NCI-H1694 treated with DMSO at 0.1 percent for 48 hours (cell line): ENCODE measurements around the gene CLEC18A.
A peak's percentile ranks its signal among the peaks of the same experiment; 100 is the strongest.
"Not testable (repeated sequence)": the region's sequence is repeated elsewhere in the genome, so short reads cannot be mapped to it uniquely, and the experiment has no call there.

Experiments
- DNase-seq: peaks from one replicate; lab custom pipeline; 2025; lab: John Stamatoyannopoulos, UW

The CLEC18A gene

DNA sequence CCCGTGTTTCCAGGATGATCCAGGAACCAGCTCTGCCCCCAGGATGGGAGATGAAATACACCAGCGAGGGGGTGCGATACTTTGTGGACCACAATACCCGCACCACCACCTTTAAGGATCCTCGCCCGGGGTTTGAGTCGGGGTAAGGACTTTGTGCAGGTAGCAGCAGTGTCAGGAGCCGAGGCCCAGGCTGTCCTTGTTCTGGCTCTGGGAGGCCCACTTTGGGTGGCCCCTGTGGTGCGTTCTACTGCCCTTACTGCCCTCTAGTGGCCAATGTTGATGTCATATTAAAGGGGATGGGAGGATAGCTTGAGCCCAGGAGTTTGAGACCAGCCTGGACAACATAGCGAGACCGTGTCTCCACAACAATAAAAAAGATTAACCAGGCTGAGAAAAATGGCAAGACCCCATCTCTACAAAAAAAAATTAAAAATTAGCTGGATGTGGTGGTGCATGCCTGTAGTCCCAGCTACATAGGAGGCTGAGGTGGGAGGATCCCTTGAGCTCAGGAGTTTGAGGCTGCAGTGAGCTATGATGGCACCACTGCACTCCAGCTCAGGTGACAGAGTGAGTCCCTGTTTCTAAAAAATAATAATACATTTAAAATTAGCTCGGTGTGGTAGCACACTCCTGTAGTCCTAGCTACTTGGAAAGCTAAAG, 20.9 kb upstream of the CLEC18A start:
- DNase-seq = peak; percentile 14

GRCh38 chr16:69931631-69932030, 19.5 kb upstream of the CLEC18A start:
- no peak for DNase-seq

DNA sequence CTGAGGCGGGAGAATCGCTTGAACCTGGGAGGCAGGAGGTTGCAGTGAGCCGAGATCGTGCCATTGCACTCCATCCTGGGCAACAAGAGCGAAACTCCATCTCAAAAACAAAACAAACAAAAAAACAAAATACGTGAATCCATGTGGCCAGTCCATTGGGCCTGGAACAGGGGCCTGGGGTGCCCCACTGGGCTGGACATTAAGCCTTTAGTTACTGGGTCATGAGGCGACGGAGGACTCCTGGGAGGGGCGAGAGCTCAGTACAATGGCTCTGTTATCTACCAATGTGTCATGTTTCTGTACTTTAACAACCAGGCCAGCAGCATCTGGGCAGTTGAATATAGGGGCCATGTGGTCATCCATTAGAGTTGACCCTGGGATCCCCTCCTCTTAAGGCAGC, 18.9 kb upstream of the CLEC18A start:
- DNase-seq = no peak

DNA sequence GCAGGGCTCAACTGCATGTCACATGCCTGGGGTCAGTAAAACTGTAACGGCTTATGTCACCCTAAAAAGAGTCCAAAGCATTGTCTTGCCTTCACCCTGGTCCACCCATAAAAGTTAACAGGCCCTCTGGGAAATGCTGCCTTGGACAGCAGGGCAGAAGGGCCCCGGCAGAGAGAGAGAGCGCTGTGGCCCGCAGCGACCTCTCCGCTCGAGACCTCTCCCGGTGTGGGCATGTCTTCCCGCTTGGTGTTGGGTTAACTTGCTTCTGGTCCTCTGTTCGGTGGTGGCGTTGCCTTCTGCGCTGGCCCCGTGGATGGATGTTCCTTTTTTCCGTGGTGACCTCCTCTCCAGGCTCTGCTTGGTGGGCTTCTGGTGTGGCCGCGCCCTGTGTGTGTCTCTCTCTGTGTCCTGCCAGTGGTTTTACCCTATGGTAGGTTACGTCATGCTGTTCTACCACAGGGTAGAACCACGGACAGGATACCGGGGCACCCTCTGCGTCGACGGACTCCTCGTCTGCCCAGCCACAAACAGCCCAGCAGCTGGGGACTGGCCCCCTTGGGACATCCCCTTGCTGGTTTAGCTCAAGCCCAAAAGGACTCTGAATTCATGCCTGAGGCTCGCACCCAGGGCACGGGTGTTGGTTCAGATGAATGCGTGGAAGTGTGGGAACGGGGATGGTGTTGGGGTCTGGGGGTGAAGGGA, 18.3 kb upstream of the CLEC18A start:
- DNase-seq = no peak

DNA sequence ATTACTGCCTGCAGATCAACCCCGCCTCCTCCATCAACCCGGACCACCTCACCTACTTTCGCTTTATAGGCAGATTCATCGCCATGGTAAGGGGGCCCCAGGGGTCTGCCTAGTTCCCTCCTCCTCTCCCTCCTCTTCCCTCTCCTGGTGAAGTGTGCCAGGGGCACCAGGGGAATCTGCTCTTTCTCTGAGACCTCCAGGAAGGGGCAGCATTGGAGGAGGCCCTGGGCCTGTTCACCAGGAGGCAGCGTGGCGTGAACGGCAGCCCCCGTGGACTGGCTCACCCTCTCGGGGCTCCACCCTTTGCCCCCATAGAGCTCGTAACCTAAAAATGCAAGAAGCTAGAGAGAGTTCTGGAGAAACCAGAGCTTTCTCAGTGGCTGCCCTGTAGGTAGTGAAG, 17.1 kb upstream of the CLEC18A start:
- DNase-seq = no peak

DNA sequence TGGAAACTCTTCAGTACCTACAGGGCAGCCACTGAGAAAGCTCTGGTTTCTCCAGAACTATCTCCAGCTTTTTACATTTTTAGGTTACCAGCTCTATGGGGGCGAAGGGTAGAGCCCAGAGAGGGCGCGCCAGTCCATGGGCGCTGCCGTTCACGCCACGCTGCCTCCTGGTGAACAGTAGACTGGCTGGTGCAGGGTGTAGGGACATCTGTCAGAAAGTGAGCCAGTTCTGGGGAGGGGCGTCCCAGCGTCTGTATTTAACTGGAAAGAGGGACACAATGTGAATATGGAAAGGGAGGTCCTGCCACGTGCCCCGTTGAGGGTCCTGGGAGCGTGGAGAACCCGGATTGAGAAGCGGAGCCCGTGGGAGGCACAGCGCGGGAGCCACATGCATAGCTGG, 16.4 kb upstream of the CLEC18A start:
- no peak for DNase-seq

DNA sequence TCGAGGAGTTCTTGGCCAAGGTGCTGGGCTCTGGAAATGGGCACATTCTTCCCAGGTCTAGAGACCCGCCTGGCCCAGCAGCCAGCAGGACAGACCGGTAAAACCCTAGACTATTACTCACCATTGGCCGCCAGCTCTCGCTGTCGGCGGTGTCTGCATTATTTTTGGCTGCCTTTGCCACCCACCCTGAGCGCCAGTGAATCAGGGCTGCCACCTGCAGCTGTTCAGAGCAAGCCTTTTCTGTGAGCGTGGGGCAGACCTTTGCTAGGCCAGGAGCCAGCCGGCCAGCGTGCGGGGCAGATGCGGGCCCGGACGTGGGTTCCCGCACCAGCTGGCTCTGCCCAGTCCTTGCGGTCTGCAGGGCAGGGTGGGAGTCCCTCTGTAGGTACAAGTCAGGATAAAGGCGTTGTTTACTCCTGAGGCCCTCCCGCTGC, 15.8 kb upstream of the CLEC18A start:
- peak; percentile 26 for DNase-seq

DNA sequence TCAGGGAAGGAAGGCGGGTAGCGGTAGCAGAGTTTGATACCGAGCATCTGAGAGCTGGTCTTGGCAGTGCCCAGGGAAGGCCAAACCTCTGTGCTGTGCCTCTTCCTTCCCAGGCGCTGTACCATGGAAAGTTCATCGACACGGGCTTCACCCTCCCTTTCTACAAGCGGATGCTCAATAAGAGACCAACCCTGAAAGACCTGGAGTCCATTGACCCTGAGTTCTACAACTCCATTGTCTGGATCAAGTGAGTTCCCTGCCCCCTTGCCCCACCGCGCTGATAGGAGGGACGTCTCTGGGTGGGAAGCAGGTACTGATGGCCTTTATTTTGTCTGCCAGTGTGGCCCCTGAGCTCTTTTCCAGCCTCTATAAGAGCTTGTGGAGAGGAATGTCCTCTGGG, 15.4 kb upstream of the CLEC18A start:
- no peak for DNase-seq

DNA sequence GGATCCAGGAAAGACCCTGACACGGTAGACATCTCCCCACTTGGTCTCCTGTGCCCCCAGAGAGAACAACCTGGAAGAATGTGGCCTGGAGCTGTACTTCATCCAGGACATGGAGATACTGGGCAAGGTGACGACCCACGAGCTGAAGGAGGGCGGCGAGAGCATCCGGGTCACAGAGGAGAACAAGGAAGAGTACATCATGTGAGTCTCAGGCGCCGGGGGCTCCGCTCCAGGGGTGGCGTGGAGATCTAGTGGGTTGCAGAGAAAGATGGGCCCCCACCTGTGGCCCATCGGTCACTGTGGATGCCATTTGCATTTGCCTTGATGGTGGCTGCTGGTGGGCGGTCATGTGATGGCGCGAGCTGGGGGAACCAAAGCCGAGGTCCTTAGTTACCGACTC, 14.9 kb upstream of the CLEC18A start:
- no peak for DNase-seq

DNA sequence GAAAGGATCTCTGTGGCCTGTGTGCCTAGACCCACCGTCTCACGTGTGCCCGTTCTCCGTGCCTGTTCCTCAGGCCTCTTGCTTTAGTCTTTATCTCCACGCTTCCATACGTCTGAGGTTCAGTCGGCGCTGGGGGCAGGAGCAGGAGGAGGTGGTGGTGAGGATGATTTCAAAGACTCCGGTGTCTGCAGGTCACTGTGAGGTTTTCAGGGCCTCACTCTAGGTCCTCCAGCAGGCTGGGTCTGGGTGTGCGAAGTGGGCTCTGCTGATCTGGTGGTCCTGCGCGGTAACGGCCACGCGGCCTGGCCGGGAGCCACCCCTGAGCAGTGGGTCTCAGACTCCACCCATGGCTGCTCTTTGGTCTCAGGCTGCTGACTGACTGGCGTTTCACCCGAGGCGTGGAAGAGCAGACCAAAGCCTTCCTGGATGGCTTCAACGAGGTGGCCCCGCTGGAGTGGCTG, 14.4 kb upstream of the CLEC18A start:
- DNase-seq = no peak

DNA sequence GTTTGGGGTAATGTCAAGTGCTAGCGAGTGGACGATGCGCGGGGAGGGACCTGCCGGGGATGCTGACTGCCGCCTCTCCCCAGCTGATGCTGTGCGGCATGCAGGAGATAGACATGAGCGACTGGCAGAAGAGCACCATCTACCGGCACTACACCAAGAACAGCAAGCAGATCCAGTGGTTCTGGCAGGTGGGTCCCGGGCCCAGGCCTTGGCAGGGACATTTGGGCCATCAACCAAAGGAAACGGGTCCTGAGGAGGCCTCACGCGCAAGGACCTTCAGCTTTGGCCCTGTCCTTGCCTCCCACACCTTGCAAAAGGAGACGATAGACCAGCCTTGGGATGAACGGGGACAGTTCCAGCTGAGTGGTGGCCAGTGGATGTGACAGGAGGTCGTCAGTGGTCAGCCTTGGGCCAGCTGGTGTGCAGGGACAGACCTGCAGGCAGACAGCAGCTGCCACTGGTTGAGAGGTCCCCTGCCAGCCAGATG, 13.6 kb upstream of the CLEC18A start:
- peak; percentile 50 for DNase-seq

GRCh38 chr16:69938981-69939820, 11.9 kb upstream of the CLEC18A start:
- no peak for DNase-seq

DNA sequence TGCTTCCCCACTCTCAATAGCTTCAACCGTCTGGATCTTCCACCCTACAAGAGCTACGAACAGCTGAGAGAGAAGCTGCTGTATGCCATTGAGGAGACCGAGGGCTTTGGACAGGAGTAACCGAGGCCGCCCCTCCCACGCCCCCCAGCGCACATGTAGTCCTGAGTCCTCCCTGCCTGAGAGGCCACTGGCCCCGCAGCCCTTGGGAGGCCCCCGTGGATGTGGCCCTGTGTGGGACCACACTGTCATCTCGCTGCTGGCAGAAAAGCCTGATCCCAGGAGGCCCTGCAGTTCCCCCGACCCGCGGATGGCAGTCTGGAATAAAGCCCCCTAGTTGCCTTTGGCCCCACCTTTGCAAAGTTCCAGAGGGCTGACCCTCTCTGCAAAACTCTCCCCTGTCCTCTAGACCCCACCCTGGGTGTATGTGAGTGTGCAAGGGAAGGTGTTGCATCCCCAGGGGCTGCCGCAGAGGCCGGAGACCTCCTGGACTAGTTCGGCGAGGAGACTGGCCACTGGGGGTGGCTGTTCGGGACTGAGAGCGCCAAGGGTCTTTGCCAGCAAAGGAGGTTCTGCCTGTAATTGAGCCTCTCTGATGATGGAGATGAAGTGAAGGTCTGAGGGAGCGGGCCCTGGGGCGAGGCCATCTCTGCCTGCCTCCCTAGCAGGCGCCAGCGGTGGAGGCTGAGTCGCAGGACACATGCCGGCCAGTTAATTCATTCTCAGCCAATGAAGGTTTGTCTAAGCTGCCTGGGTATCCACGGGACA, 11.1 kb upstream of the CLEC18A start:
- no peak for DNase-seq

DNA sequence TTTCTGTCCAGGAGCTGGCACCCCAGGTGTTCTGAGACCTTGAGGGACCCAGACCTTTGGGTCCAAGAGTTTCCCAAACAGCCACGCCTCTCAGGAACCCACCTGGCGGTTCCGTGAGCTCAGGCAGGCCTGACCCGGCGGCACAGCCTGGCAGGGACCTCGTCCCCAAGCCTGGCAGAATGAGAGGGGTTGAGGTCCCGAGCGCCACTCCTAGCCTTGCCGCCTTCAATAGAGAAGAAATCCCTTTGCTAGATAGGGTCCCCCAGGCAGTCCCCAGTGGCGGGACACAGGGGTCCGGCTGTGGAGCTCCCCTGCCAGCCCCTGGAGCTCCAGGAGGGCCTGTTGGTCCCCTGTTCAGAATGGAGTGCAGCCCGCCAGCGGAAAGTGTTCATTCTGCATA, 10.5 kb upstream of the CLEC18A start:
- no peak for DNase-seq

DNA sequence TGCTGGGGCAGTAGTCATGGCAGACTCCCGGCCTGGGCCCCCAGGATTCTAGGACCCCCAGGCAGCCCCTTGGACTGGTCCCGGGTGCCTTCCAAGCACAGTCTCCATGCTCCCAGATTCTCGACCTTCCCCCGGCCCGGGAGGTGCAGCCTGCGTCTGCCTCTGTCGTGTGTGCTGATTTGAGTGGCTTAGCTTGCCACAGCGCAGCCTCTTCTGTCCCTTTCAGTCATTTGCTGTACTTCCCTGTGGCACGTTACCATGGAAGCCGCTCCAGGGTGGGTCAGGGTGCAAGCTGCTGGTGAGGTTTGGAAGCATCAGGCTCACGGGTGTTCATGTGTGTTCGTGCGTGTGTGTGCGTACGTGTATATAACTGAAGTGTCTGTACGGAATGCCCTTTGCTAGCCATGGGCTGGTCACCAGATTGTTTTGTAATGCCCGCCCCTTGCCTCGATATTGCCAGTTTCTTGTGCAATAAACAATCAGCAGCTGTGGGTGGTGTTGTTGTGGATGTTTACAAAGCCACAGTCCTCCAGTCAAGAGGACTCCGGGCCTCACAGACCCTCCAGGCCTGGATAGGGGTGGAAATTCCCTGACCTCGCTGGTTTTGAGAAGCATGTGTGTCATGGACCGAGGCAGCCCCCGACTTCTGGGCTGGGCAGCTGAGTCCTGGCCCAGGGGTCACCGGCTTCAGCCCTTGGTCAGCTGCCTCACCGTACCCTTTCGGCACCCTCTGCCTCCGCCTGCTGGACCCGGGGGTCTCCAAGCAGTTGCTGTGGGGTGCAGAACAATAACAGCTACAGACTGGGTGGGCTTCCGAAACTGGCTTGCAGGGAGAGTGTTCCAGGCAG, 9.7 kb upstream of the CLEC18A start:
- no peak for DNase-seq

GRCh38 chr16:69942099-69942491, 9.0 kb upstream of the CLEC18A start:
- DNase-seq = peak; percentile 3

DNA sequence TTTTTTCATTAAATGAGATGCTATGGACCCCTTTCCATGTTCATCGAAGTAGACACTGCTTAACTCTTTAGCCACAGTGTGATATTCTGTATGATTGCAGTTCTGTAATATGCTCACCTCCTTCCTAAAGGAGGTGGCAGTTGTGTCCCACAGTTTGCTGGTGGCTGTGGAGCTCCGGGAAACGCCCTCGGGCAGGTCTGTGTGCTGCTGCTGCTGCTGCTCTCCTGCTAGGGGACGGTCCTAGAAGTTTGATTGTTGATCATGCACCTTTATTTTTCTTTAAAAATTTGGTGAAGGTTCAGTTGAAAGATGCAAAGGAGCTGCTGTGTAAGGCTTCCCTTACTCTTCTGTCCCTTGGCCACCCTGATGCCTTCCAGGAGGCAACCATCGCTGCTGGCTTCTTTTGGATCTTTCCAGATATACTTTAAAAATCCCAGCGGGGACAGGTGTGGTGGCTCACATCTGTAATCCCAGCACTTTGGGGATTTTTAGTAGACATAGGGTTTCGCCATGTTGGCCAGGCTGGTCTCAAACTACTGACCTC, 8.4 kb upstream of the CLEC18A start:
- DNase-seq = no peak

DNA sequence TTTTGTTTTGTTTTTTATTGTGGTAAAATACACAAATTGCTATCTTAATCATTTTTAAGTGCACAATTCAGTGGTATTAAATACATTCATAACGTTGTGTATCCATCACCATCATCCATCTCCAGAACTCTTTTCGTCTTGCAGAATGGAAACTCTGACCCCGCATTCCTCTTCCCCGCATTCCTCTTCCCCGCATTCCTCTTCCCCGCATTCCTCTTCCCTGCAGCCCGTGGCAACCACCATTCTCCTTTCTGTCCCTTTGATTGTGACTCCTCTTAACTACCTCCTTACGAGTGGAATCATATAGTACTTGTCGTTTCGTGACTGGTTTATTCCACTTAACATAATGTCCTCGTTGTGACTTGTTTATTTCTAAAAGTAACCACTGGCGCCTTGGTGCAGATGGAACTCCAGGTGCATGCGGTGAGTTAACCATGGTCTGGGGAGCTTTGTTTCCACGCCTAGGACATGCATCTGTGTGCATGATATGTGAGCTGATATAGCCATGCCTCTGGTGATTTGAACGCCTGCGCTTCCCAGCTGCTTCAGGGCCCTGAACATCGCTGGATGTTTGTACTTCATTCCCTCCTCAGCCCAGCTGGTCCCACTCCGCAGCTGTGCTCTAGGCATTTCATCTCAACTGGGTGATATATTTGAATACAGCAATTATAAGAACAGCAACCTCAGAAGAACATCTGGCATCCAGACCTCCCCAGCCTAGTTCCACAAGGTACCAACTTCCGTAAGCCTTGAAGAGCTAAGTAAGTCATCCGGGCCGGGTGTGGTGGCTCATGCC, 7.7 kb upstream of the CLEC18A start:
- peak; percentile 6 for DNase-seq

- not testable (repeated sequence) for DNase-seq
Observed at GRCh38 chr16:69950411-69950810, 723 bp upstream of the CLEC18A start.

DNA sequence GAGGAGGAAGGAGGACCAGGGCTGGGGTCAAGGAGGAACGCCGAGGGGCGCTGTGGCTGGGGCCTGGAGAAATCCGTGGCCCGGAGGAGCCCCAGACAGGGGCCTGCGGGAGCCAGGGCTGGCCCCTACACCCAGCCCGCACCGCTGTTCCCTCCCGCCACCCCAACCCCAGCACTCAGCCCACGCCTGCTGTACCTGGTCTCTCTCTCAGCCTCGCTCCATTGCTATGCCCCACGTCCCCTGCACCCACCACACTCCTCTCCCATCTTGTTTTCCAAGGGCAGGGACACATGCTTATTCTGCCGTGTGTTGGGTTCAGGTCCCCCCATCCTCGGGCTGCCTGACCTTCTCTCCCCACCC, 518 bp downstream of the CLEC18A start:
- not testable (repeated sequence) for DNase-seq
